ENCODE results near the gene CDH23.

CDH23 gene

GRCh38 chr10:71546220-71546619 is 149.5 kb downstream of the CDH23 start:
- in situ Hi-C loops (cut with HindIII; ENCODE audit: low sequenced_read_pairs), result no loop called here
- TF ChIP-seq CTCF (IDR thresholded peaks at IDR 0.05; ENCODE audit: low read depth, low read length), result no peak
- H3K4me3 ChIP-seq (ENCODE audit: low read depth, low read length), result no peak overlapping the region
- DNase-seq (ENCODE audit: low read depth, low spot score), result no peak

GRCh38 chr10:71547312-71547711 is 150.6 kb downstream of the CDH23 start:
- in situ Hi-C loops (cut with HindIII; ENCODE audit: low sequenced_read_pairs), result no loop called here
- no peak for DNase-seq (ENCODE audit: low read depth, low spot score)
- TF ChIP-seq CTCF (IDR thresholded peaks at IDR 0.05; ENCODE audit: low read depth, low read length), result no peak
- no peak overlapping the region for H3K4me3 ChIP-seq (ENCODE audit: low read depth, low read length)

GRCh38 chr10:71547876-71548846 is 151.4 kb downstream of the CDH23 start:
- peak; percentile 81 for DNase-seq (ENCODE audit: low read depth, low spot score)
- TF ChIP-seq CTCF (IDR thresholded peaks at IDR 0.05; ENCODE audit: low read depth, low read length), result peak; percentile 55
- H3K4me3 ChIP-seq (ENCODE audit: low read depth, low read length), result no peak overlapping the region
- in situ Hi-C loops (cut with HindIII; ENCODE audit: low sequenced_read_pairs), result no loop called here

- in situ Hi-C loops (cut with HindIII; ENCODE audit: low sequenced_read_pairs), result no loop called here
- no peak for TF ChIP-seq CTCF (IDR thresholded peaks at IDR 0.05; ENCODE audit: low read depth, low read length)
- no peak overlapping the region for H3K4me3 ChIP-seq (ENCODE audit: low read depth, low read length)
- DNase-seq (ENCODE audit: low read depth, low spot score), result no peak
Observed at GRCh38 chr10:71549766-71550533, 153.2 kb downstream of the CDH23 start.

- H3K4me3 ChIP-seq (ENCODE audit: low read depth, low read length), result no peak overlapping the region
- in situ Hi-C loops (cut with HindIII; ENCODE audit: low sequenced_read_pairs), result no loop called here
- DNase-seq (ENCODE audit: low read depth, low spot score), result no peak
- TF ChIP-seq CTCF (IDR thresholded peaks at IDR 0.05; ENCODE audit: low read depth, low read length), result no peak
Observed at GRCh38 chr10:71550628-71551027, 153.9 kb downstream of the CDH23 start.

GRCh38 chr10:71551970-71552369 is 155.2 kb downstream of the CDH23 start:
- no peak overlapping the region for H3K4me3 ChIP-seq (ENCODE audit: low read depth, low read length)
- in situ Hi-C loops (cut with HindIII; ENCODE audit: low sequenced_read_pairs), result no loop called here
- DNase-seq (ENCODE audit: low read depth, low spot score), result no peak
- no peak for TF ChIP-seq CTCF (IDR thresholded peaks at IDR 0.05; ENCODE audit: low read depth, low read length)

Data from astrocyte of the spinal cord (primary cell).